Naive B cell (primary cell): ENCODE data around the gene TAP1. TPM values are rescaled to one million over a fixed set of nuclear protein-coding genes. Genes with fewer than 3 reads are reported as not detected.
"Not testable (repeated sequence)": the region's sequence is repeated elsewhere in the genome, so short reads cannot be mapped to it uniquely, and the experiment has no call there.

ENCODE experiments used
- ATAC-seq, 2 donors: fragments of 150-1000 bp; cut with Tn5 transposase; 2 replicates each; pipeline ENCODE4 v1.10.0; 2021; ENCODE audit warnings: low read depth in 2 of 2, mild to moderate bottlenecking in 2 of 2, moderate library complexity in 2 of 2
- DNase-seq: peaks from one replicate; pipeline ENCODE4 v3.0.0; 2022
- H3K27ac Mint-ChIP-seq, 6 donors: one replicate each; pipeline ENCODE4 v1.8.0; 2020 to 2022; ENCODE audit warnings: mild to moderate bottlenecking in 6 of 6, mixed read lengths in 6 of 6, moderate library complexity in 5 of 6, inconsistent platforms in 2 of 6
- H3K27me3 Mint-ChIP-seq, 3 donors: one replicate each; pipeline ENCODE4 v1.8.0; 2021 to 2022; ENCODE audit warnings: mixed read lengths in 3 of 3, mild to moderate bottlenecking in 1 of 3
- H3K36me3 Mint-ChIP-seq, 2 donors: one replicate each; pipeline ENCODE4 v1.8.0; 2020 to 2022; ENCODE audit warnings: mixed read lengths in 2 of 2, inconsistent platforms in 1 of 2, mild to moderate bottlenecking in 1 of 2
- H3K4me1 Mint-ChIP-seq, 3 donors: one replicate each; pipeline ENCODE4 v1.8.0; 2020 to 2022; ENCODE audit warnings: mixed read lengths in 3 of 3, inconsistent platforms in 1 of 3, mild to moderate bottlenecking in 1 of 3, moderate library complexity in 1 of 3
- H3K4me3 Mint-ChIP-seq, 8 donors: one replicate each; pipeline ENCODE4 v1.8.0; 2020 to 2022; ENCODE audit warnings: mild to moderate bottlenecking in 8 of 8, mixed read lengths in 8 of 8, moderate library complexity in 8 of 8, inconsistent platforms in 2 of 8
- H3K9me3 Mint-ChIP-seq, 7 donors: one replicate each; pipeline ENCODE4 v1.8.0; 2020 to 2022; ENCODE audit warnings: mixed read lengths in 7 of 7, mild to moderate bottlenecking in 5 of 7, inconsistent platforms in 2 of 7, moderate library complexity in 1 of 7
- polyA plus RNA-seq, 6 donors: library from polyadenylated mRNA; unstranded; fragments of 300-500 nt; fragmentation: Illumina TruSeq; gene quantifications; one replicate each; pipeline ENCODE4 v1.2.3, GENCODE V29; 2021; ENCODE audit warnings: low read depth in 6 of 6

TAP1 gene
- polyA plus RNA-seq, 6 donors from 2014 or later, result 106 to 215 (median 145) TPM

GRCh38 chr6:32829495-32829894, 24.0 kb downstream of the TAP1 start:
- Mint-ChIP-seq H3K4me3 (no peak overlapping the region), H3K9me3 (no peaks in the 10 kb centered on the region), H3K27me3 (no peaks in the 10 kb centered on the region), H3K36me3 (peaks cover 15 to 44% of the 10 kb centered on the region in 2 donors), H3K27ac (peak overlapping the region in 2 of 6 donors; percentile 48 to 72), H3K4me1 (peaks cover 29 to 57% (median 31%) of the 10 kb centered on the region in 3 donors)
- DNase-seq, result no peak
- no peak for ATAC-seq

GRCh38 chr6:32827025-32827424, 26.5 kb downstream of the TAP1 start:
- H3K27ac Mint-ChIP-seq, result peak overlapping the region in 3 of 6 donors; percentile 14 to 26 (median 19)
- H3K36me3 Mint-ChIP-seq, result peaks cover 5 to 33% of the 10 kb centered on the region in 2 donors
- ATAC-seq, result no peak
- no peak overlapping the region for H3K4me3 Mint-ChIP-seq
- no peaks in the 10 kb centered on the region for H3K27me3 Mint-ChIP-seq
- no peak for DNase-seq
- no peaks in the 10 kb centered on the region for H3K9me3 Mint-ChIP-seq
- peaks cover 15 to 32% (median 15%) of the 10 kb centered on the region in 3 donors for H3K4me1 Mint-ChIP-seq

- no peaks in the 10 kb centered on the region for H3K27me3 Mint-ChIP-seq
- DNase-seq, result no peak
- no peak overlapping the region for H3K4me3 Mint-ChIP-seq
- H3K4me1 Mint-ChIP-seq, result peaks cover 18 to 34% (median 22%) of the 10 kb centered on the region in 3 donors
- H3K9me3 Mint-ChIP-seq, result no peaks in the 10 kb centered on the region
- H3K36me3 Mint-ChIP-seq, result peaks cover 5 to 23% of the 10 kb centered on the region in 2 donors
- peak overlapping the region in 1 of 6 donors; percentile 70 for H3K27ac Mint-ChIP-seq
- ATAC-seq, result no peak
These were observed 27.5 kb downstream of the TAP1 start for GRCh38 chr6:32825966-32826365.

- no peak for DNase-seq
- peak overlapping the region in 5 of 6 donors; percentile 32 to 97 (median 96) for H3K27ac Mint-ChIP-seq
- peak overlapping the region in 5 of 8 donors; percentile 4 to 69 (median 47) for H3K4me3 Mint-ChIP-seq
- no peak for ATAC-seq
- peaks cover 4 to 8% of the 10 kb centered on the region in 2 donors for H3K36me3 Mint-ChIP-seq
- H3K4me1 Mint-ChIP-seq, result peaks cover 54 to 63% (median 61%) of the 10 kb centered on the region in 3 donors
- peaks cover 0 to 6% (median 0%) of the 10 kb centered on the region in 7 donors for H3K9me3 Mint-ChIP-seq
- no peaks in the 10 kb centered on the region for H3K27me3 Mint-ChIP-seq
These were observed 33.8 kb downstream of the TAP1 start for GRCh38 chr6:32819729-32820128.

- peaks cover 63 to 72% (median 68%) of the 10 kb centered on the region in 3 donors for H3K4me1 Mint-ChIP-seq
- H3K36me3 Mint-ChIP-seq, result peaks cover 11 to 16% of the 10 kb centered on the region in 2 donors
- H3K4me3 Mint-ChIP-seq, result peak overlapping the region in 5 of 8 donors; percentile 4 to 30 (median 18)
- peaks cover 0 to 6% (median 0%) of the 10 kb centered on the region in 7 donors for H3K9me3 Mint-ChIP-seq
- DNase-seq (no peak), ATAC-seq (no peak)
- peak overlapping the region; percentile 29 to 97 (median 48) for H3K27ac Mint-ChIP-seq
- H3K27me3 Mint-ChIP-seq, result no peaks in the 10 kb centered on the region
These were observed 34.6 kb downstream of the TAP1 start for GRCh38 chr6:32818867-32819266.

GRCh38 chr6:32816746-32817204, 36.7 kb downstream of the TAP1 start, which contains the start of gene HLA-DOB:
Gene HLA-DOB (minus strand): TSS chr6:32817002. CDS start chr6:32816951, 51 bp downstream.
- Mint-ChIP-seq H3K27me3 (no peaks in the 10 kb centered on the region), H3K27ac (peak within 1 kb of the TSS; percentile 97 to 100 (median 100))

GRCh38 chr6:32815996-32816395, 37.5 kb downstream of the TAP1 start:
- peaks cover 75 to 79% (median 79%) of the 10 kb centered on the region in 3 donors for H3K4me1 Mint-ChIP-seq
- H3K27me3 Mint-ChIP-seq, result no peaks in the 10 kb centered on the region
- peaks cover 0 to 6% (median 0%) of the 10 kb centered on the region in 7 donors for H3K9me3 Mint-ChIP-seq
- ATAC-seq (peak; percentile 82 to 83), DNase-seq (peak; percentile 78)
- H3K36me3 Mint-ChIP-seq, result peaks cover 24 to 37% of the 10 kb centered on the region in 2 donors
- peak overlapping the region; percentile 94 to 100 (median 100) for H3K4me3 Mint-ChIP-seq
- peak overlapping the region; percentile 97 to 100 (median 100) for H3K27ac Mint-ChIP-seq

More at GRCh38 chr6:32816746-32817204, 36.7 kb downstream of the TAP1 start, which contains the start of gene HLA-DOB:
- ATAC-seq (peak; percentile 76), DNase-seq (peak; percentile 78)
- Mint-ChIP-seq H3K36me3 (peaks cover 24 to 33% of the 10 kb centered on the region in 2 donors), H3K4me1 (peaks cover 81 to 83% (median 83%) of the 10 kb centered on the region in 3 donors), H3K4me3 (peak within 1 kb of the TSS; percentile 94 to 100 (median 100)), H3K9me3 (peaks cover 0 to 6% (median 0%) of the 10 kb centered on the region in 7 donors)

GRCh38 chr6:32815115-32815514, 38.4 kb downstream of the TAP1 start:
- Mint-ChIP-seq H3K36me3 (peaks cover 29 to 46% of the 10 kb centered on the region in 2 donors), H3K4me3 (peak overlapping the region; percentile 94 to 100 (median 100)), H3K27ac (peak overlapping the region; percentile 97 to 100 (median 100)), H3K27me3 (no peaks in the 10 kb centered on the region), H3K4me1 (peaks cover 71 to 78% (median 77%) of the 10 kb centered on the region in 3 donors), H3K9me3 (peaks cover 0 to 6% (median 0%) of the 10 kb centered on the region in 7 donors)
- ATAC-seq (no peak), DNase-seq (no peak)

GRCh38 chr6:32814145-32814544, 39.4 kb downstream of the TAP1 start:
- H3K4me3 Mint-ChIP-seq, result peak overlapping the region; percentile 94 to 100 (median 100)
- peak overlapping the region in 5 of 6 donors; percentile 78 to 100 (median 99) for H3K27ac Mint-ChIP-seq
- peaks cover 62 to 70% (median 69%) of the 10 kb centered on the region in 3 donors for H3K4me1 Mint-ChIP-seq

GRCh38 chr6:32809171-32809570, 44.3 kb downstream of the TAP1 start:
- Mint-ChIP-seq H3K27ac (no peak overlapping the region), H3K4me1 (peaks cover 45 to 59% (median 58%) of the 10 kb centered on the region in 3 donors)

More at GRCh38 chr6:32814145-32814544, 39.4 kb downstream of the TAP1 start:
- DNase-seq (no peak), ATAC-seq (no peak)
- peaks cover 29 to 49% of the 10 kb centered on the region in 2 donors for H3K36me3 Mint-ChIP-seq
- H3K27me3 Mint-ChIP-seq, result no peaks in the 10 kb centered on the region
- H3K9me3 Mint-ChIP-seq, result peaks cover 0 to 6% (median 0%) of the 10 kb centered on the region in 7 donors

GRCh38 chr6:32807020-32807580, 46.4 kb downstream of the TAP1 start:
- peak overlapping the region in 2 of 6 donors; percentile 39 to 72 for H3K27ac Mint-ChIP-seq
- DNase-seq, result no peak

More at GRCh38 chr6:32809171-32809570, 44.3 kb downstream of the TAP1 start:
- Mint-ChIP-seq H3K4me3 (no peak overlapping the region), H3K36me3 (peaks cover 31 to 44% of the 10 kb centered on the region in 2 donors), H3K9me3 (peaks cover 0 to 8% (median 3%) of the 10 kb centered on the region in 7 donors), H3K27me3 (no peaks in the 10 kb centered on the region)
- DNase-seq, result no peak
- no peak for ATAC-seq

GRCh38 chr6:32805404-32805803, 48.1 kb downstream of the TAP1 start:
- H3K4me3 Mint-ChIP-seq, H3K27ac Mint-ChIP-seq, DNase-seq, H3K27me3 Mint-ChIP-seq, ATAC-seq: not testable (repeated sequence)
- Mint-ChIP-seq H3K4me1 (peaks cover 19 to 47% (median 39%) of the 10 kb centered on the region in 3 donors), H3K9me3 (peaks cover 0 to 19% (median 8%) of the 10 kb centered on the region in 7 donors), H3K36me3 (peaks cover 13 to 20% of the 10 kb centered on the region in 2 donors)

More at GRCh38 chr6:32807020-32807580, 46.4 kb downstream of the TAP1 start:
- no peaks in the 10 kb centered on the region for H3K27me3 Mint-ChIP-seq
- H3K36me3 Mint-ChIP-seq, result peaks cover 16 to 26% of the 10 kb centered on the region in 2 donors
- H3K4me3 Mint-ChIP-seq, result peak overlapping the region in 1 of 8 donors; percentile 47
- peak in 1 of 2 donors; percentile 20 for ATAC-seq
- H3K9me3 Mint-ChIP-seq, result peaks cover 0 to 11% (median 7%) of the 10 kb centered on the region in 7 donors
- peaks cover 30 to 51% (median 50%) of the 10 kb centered on the region in 3 donors for H3K4me1 Mint-ChIP-seq

GRCh38 chr6:32803416-32803815, 50.1 kb downstream of the TAP1 start:
- no peak for DNase-seq
- Mint-ChIP-seq H3K27ac (peak overlapping the region in 1 of 6 donors; percentile 41), H3K4me3 (no peak overlapping the region), H3K36me3 (peaks cover 9 to 24% of the 10 kb centered on the region in 2 donors), H3K9me3 (peaks cover 7 to 34% (median 21%) of the 10 kb centered on the region in 7 donors), H3K4me1 (peaks cover 17 to 38% (median 33%) of the 10 kb centered on the region in 3 donors), H3K27me3 (no peaks in the 10 kb centered on the region)
- no peak for ATAC-seq
